ENCODE results near the gene HAND1.

The HAND1 gene

DNA sequence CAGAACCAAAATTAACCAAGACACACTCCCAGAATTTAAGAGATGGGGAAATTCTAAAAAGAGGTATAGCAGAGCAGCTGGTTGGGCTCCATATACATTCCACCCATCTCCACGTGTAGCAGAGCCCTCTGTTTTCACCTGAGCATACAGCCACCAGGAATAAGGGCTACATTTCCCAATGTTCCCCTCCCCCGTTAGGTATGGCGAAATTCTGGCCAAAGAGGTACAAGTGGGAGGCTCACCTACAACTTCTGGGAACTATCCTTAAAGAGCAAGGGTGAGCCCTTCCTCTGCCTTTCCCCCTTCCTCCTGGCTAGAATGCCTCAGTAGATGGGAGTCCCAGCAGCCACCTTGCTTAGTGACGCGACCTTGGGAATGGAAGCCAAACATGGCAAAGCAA lies 37.5 kb downstream of the HAND1 start:
- no peak for DNase-seq (ENCODE audit: low read depth, low spot score)
- TF ChIP-seq, protein P1, sequence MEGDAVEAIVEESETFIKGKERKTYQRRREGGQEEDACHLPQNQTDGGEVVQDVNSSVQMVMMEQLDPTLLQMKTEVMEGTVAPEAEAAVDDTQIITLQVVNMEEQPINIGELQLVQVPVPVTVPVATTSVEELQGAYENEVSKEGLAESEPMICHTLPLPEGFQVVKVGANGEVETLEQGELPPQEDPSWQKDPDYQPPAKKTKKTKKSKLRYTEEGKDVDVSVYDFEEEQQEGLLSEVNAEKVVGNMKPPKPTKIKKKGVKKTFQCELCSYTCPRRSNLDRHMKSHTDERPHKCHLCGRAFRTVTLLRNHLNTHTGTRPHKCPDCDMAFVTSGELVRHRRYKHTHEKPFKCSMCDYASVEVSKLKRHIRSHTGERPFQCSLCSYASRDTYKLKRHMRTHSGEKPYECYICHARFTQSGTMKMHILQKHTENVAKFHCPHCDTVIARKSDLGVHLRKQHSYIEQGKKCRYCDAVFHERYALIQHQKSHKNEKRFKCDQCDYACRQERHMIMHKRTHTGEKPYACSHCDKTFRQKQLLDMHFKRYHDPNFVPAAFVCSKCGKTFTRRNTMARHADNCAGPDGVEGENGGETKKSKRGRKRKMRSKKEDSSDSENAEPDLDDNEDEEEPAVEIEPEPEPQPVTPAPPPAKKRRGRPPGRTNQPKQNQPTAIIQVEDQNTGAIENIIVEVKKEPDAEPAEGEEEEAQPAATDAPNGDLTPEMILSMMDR (IDR thresholded peaks at IDR 0.05; ENCODE audit: insufficient read depth, low read length, missing control alignments) = no peak
- POLR2A ChIA-PET = no interaction called here
- CTCF ChIA-PET = interaction anchor here (1.7 kb wide), 1 partner anchor 19 kb away, joined by 5 read pairs; no protein-coding TSS in a partner anchor
- no peak overlapping the region for H3K4me3 ChIP-seq (ENCODE audit: low read depth, low read length)

DNA sequence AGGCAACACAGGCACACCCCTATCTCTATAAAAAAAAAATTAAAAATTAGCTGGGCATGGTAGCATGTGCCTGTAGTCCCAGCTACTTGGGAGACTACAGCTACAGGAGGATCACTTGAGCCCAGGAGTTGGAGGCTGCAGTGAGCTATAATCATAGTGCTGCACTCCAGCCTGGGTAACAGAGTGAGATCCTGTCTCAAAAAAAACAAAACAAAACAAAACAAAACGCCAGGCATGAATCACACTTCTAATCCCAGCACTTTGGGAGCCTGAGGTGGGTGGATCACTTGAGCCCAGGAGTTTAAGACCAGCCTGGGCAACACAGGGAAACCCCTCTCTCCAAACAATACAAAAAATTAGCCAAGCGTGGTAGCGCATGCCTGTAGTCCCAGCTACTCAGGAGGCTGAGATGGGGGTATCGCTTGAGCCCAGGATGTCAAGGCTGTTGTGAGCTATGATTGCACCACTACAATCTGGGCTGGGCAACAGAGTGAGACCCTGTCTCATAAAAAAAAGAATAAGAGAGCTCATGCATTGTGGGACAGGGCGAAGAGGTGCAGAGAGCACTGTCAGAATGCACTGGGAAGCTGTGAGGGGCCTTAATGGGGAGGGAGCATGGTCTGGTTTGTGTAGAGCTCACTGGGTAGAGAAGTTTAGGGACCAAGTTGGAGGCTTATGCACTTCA lies 40.6 kb downstream of the HAND1 start:
- ChIA-PET POLR2A (no interaction called here), CTCF (interaction anchor here (1.0 to 1.5 kb wide), 2 partner anchors 29 to 33 kb away, joined by 3 to 5 read pairs; no protein-coding TSS in a partner anchor)
- TF ChIP-seq, protein P1 (IDR thresholded peaks at IDR 0.05; ENCODE audit: insufficient read depth, low read length, missing control alignments) = no peak
- no peak overlapping the region for H3K4me3 ChIP-seq (ENCODE audit: low read depth, low read length)
- DNase-seq (ENCODE audit: low read depth, low spot score) = no peak

DNA sequence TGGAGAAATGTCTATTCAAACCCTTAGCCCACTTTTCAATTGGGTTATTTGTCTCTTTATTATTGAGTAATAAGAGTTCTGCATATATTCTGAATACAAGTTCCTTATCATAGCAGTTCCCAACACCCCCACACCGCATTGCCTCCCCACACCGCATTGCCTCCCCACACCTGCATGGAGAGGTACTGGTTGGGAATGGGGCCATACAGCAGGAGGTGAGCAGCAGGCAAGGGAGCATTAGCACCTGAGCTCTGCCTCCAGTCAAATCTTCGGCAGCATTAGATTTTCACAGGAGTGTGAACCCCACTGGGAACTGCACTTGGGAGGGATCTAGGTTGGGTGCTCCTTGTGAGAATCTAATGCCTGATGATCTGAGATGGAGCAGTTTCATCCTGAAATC lies 42.8 kb downstream of the HAND1 start:
- POLR2A ChIA-PET = no interaction called here
- no peak overlapping the region for H3K4me3 ChIP-seq (ENCODE audit: low read depth, low read length)
- TF ChIP-seq, protein P1 (IDR thresholded peaks at IDR 0.05; ENCODE audit: insufficient read depth, low read length, missing control alignments) = no peak
- CTCF ChIA-PET = no interaction called here
- DNase-seq (ENCODE audit: low read depth, low spot score) = no peak

DNA sequence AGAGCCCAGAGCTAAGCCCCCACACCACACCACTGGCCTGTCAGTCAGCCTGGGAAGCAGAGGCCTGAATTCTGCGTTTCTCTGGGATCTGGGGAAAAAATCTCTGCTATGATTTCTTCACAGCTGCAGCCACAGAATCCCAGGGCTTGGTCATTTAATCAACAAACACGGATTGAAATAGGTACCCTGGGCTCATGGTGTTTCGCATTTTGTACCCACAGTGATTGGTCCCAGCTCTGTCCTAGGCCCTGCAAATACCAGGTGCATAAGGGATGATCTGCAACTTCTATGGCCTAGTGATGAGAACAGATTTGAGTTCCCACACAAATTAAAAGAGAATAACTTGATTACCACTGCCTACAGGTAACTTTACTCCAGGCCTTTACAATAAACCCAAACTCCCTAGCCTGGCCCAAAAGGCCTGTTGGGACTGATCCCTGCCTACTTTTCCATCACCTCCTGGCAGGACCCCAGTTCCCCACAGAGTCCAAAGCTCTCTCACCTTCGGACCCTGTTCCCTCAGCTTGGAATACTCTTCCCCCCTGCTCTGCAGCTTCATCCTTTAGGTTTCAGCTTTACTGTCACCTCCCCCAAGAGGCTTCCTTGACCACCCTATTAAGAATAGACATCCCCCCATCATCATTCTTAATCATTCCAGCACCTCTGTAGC lies 46.9 kb downstream of the HAND1 start:
- CTCF ChIA-PET = interaction anchor here (1.3 kb wide), 1 partner anchor 36 kb away, joined by 4 read pairs; no protein-coding TSS in a partner anchor
- DNase-seq (ENCODE audit: low read depth, low spot score) = no peak
- no peak overlapping the region for H3K4me3 ChIP-seq (ENCODE audit: low read depth, low read length)
- TF ChIP-seq, protein P1 (IDR thresholded peaks at IDR 0.05; ENCODE audit: insufficient read depth, low read length, missing control alignments) = no peak
- POLR2A ChIA-PET = no interaction called here

DNA sequence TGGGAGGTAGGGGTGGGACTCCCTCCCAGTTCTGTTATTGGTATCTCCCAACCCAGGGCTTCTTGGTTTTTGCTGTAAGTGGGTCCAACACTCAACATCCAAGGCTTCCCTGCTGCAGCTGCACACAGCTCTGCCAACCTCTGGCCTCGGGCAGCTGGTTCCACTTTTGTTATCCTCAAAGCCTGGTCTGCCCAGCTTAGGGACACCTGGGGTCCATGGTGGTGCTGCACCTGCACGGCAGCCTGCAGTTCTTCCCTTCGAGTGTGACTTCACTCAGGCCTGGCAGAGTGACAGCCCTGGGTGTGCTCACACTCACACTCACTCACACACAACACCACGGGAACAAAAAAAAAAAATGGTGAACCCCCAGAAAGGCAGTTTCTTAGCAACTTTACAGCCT lies 47.6 kb downstream of the HAND1 start:
- ChIA-PET CTCF (interaction anchor here (0.8 to 1.3 kb wide), 2 partner anchors 9 to 37 kb away, joined by 3 to 4 read pairs; no protein-coding TSS in a partner anchor), POLR2A (no interaction called here)

DNA sequence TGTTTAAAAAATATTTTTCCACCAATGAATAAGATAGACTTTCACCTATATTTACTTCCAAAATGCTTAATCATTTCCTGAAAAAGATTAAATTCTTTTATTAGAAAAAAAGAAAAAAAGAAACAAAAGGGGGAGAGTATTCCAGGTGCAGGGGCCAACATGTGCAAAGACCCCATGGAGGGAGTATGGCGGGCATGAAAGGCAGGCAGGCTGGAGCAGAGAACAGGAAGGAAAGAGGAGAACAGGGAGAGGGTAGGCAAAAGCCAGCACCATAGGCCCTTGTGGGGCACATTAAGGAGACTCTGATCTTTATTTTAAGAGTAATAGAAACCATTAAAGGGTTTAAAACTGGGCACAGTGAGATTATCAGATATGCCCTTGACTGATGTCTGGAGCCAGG lies 48.7 kb downstream of the HAND1 start:
- no peak overlapping the region for H3K4me3 ChIP-seq (ENCODE audit: low read depth, low read length)
- CTCF ChIA-PET = interaction anchor here (0.8 to 1.3 kb wide), 2 partner anchors 10 to 38 kb away, joined by 3 to 4 read pairs; no protein-coding TSS in a partner anchor
- no peak for DNase-seq (ENCODE audit: low read depth, low spot score)
- TF ChIP-seq, protein P1 (IDR thresholded peaks at IDR 0.05; ENCODE audit: insufficient read depth, low read length, missing control alignments) = no peak
- POLR2A ChIA-PET = no interaction called here

More for the DNA sequence above, 47.6 kb downstream of the HAND1 start:
- TF ChIP-seq, protein P1 (IDR thresholded peaks at IDR 0.05; ENCODE audit: insufficient read depth, low read length, missing control alignments) = no peak
- no peak overlapping the region for H3K4me3 ChIP-seq (ENCODE audit: low read depth, low read length)
- no peak for DNase-seq (ENCODE audit: low read depth, low spot score)
